Measurements from ENCODE around the gene TYSND1.
"Not testable (repeated sequence)": the region's sequence is repeated elsewhere in the genome, so short reads cannot be mapped to it uniquely, and the experiment has no call there.

Gene TYSND1

GRCh38 chr10:70109064-70109729 lies 37.3 kb downstream of the TYSND1 start:
- DNase-seq (ENCODE audit: low spot score): no peak

GRCh38 chr10:70106958-70107791 lies 39.3 kb downstream of the TYSND1 start:
- DNase-seq (ENCODE audit: low spot score): no peak

DNA sequence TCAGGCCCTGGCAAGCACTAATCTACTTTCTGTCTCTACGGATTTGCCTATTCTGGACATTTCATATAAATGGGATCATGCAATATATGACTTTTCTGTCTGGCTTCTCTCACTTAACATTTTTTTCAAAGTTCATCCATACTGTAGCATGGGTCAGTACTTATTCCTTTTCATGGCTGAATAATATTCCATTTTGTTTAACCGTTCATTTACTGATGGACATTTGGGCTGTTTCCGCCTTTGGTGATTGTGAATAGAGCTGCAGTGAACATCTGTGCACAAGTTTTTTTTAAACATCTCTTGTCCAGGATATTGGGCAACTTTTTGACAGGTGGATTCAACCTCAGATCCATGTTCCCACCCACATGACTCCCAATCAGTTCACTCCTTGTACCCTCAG lies 44.8 kb downstream of the TYSND1 start:
- no peak for DNase-seq (ENCODE audit: low spot score)

- not testable (repeated sequence) for DNase-seq (ENCODE audit: low spot score)
Observed at GRCh38 chr10:70101068-70101562, 45.4 kb downstream of the TYSND1 start.

DNA sequence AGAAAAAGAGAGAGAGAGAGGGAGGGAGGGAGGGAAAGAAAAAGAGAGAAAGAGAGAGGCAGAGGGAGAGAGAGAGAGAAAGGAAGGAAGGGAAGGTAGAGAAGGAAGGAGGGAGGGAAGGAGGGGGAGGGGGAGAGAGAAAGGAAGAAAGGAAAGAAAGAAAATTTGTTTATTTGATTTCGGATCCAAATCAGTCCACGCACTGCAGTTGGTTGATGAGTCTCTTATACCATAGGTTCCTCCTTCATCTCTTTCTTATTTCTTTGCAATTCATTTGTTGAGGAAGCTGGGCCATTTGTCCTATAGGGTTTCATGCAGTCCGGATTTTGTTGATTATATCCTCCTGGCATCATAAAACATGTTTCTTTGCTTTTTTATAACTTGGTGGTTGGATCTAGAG lies 48.2 kb downstream of the TYSND1 start:
- DNase-seq (ENCODE audit: low spot score): no peak

DNA sequence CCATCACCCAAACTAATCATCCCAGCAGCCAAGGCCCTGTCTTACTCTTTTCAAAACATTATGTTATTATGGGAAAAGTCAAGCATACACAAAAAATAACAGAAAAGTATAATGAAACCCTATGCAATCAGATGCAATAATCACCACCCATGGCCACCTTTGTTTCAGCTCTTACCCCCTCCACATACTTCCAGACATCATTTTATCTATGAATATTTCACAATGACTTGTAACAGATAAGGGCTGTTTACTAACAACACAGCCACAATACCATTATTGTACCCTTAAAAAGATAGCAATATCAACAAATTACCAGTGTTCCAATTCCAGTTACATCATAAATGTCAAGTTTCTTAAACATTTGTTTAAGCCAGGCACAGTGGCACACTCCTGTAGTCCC lies 49.0 kb downstream of the TYSND1 start:
- no peak for DNase-seq (ENCODE audit: low spot score)

- no peak for DNase-seq (ENCODE audit: low spot score)
Observed at GRCh38 chr10:70096705-70097420, 49.6 kb downstream of the TYSND1 start.

GRCh38 chr10:70096016-70096704 lies 50.3 kb downstream of the TYSND1 start:
- DNase-seq (ENCODE audit: low spot score): no peak

- no peak for DNase-seq (ENCODE audit: low spot score)
Observed at GRCh38 chr10:70094250-70094649, 52.2 kb downstream of the TYSND1 start.

- DNase-seq (ENCODE audit: low spot score): no peak
Observed at GRCh38 chr10:70093335-70093944, 53.1 kb downstream of the TYSND1 start.

GRCh38 chr10:70092389-70092718 lies 54.1 kb downstream of the TYSND1 start:
- no peak for DNase-seq (ENCODE audit: low spot score)

- DNase-seq (ENCODE audit: low spot score): no peak
Observed at GRCh38 chr10:70090951-70091350, 55.5 kb downstream of the TYSND1 start.

DNA sequence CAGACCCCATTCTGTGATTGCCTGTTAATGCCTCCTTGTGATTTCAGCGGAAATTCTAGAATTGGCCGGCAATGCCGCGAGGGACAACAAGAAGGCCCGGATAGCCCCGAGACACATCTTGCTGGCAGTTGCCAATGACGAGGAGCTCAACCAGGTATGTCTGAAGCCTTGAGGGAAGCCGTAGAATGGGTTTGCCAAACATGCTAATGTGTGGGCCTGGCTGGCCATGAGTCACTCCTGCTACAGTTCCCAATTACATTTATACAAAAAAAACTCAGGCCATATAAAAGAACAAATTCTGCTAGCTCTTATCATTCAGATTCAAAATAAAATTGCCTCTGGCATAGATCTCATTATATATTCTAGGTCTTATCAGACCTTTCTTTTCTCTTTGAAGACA lies 56.5 kb downstream of the TYSND1 start:
- no peak for DNase-seq (ENCODE audit: low spot score)

DNA sequence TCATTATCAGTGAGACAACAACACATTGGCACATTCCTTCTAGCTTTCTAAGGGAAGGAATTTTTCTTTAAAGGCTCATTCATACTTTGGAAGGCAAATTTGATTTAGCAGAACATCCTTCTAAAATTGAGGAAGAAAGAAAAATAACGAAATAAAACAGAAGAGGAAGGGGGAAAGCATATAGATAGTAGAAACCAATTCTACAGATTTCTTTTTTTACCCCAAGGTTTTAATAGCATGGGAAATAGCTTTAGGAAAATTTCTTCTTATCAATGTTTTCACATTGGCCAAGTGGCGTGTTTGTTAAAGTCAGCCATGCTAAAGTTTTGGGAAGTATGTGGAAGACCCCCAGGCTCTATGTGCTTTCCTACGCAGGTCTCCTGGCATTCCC lies 58.2 kb downstream of the TYSND1 start:
- no peak for DNase-seq (ENCODE audit: low spot score)

Measured in Ammon's horn (tissue), 1 donor.